ENCODE results near the gene NARS2. TPM values are rescaled to one million over a fixed set of nuclear protein-coding genes. Genes with fewer than 3 reads are reported as not detected.

Gene NARS2
- total RNA-seq, 1 donor from 2014 or later, result 15.6 TPM

DNA sequence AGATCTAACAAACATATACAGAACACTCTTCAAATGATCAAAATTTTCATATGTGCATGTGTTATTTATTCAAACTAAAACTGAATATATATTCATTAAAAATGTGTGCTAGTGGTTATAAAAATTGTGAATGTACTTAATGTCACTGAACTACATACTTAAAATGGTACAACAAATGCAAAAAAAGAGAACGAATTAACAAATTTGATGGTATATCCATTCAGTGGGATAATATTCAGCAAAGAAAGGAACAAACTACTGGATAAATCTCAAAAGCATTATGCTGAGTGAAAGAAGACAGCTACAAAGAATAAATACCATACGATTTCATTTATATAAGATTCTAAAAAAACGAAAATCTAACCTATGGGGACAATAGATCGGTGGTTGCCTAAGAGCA, 64.1 kb downstream of the NARS2 start:
- Histone ChIP-seq H3K4me3 (no peak overlapping the region), H3K27ac (no peak overlapping the region), H3K9me3 (peaks cover 13% of the 10 kb centered on the region), H3K36me3 (no peaks in the 10 kb centered on the region), H3K4me1 (no peaks in the 10 kb centered on the region), H3K27me3 (ENCODE audit: low read depth) (no peaks in the 10 kb centered on the region)
- DNase-seq (no peak), ATAC-seq (no peak)
- TF ChIP-seq, protein P1, sequence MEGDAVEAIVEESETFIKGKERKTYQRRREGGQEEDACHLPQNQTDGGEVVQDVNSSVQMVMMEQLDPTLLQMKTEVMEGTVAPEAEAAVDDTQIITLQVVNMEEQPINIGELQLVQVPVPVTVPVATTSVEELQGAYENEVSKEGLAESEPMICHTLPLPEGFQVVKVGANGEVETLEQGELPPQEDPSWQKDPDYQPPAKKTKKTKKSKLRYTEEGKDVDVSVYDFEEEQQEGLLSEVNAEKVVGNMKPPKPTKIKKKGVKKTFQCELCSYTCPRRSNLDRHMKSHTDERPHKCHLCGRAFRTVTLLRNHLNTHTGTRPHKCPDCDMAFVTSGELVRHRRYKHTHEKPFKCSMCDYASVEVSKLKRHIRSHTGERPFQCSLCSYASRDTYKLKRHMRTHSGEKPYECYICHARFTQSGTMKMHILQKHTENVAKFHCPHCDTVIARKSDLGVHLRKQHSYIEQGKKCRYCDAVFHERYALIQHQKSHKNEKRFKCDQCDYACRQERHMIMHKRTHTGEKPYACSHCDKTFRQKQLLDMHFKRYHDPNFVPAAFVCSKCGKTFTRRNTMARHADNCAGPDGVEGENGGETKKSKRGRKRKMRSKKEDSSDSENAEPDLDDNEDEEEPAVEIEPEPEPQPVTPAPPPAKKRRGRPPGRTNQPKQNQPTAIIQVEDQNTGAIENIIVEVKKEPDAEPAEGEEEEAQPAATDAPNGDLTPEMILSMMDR (IDR thresholded peaks at IDR 0.05), result no peak
- intact Hi-C loops (cut with DNase I), result no loop called here

DNA sequence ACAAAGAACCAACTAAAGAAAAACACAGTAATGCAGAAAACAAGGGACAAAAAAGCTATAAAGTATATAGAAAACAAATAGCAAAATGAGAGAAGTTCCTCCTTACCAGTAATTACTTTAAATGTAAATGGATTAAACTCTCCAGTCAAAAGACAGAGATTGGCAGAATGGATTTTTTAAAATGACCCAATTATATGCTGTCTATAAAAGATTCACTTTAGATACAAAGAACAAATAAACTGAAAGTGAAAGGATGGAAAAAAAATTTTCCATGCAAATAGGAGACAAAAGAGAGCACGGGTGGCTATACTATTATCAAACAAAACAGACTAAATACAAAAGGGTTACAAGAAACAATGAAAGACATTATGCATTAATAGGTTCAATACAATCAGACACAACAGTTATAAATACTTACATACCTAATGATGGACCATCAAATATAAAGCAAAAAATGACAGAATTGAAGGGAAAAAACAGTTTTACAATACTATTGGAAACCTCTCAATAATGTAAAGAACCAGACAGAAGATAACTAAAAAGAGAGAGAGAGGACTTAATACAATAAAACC, 64.6 kb downstream of the NARS2 start:
- H3K4me1 ChIP-seq, result no peaks in the 10 kb centered on the region
- peaks cover 13% of the 10 kb centered on the region for H3K9me3 ChIP-seq
- H3K27ac ChIP-seq, result no peak overlapping the region
- H3K27me3 ChIP-seq (ENCODE audit: low read depth), result no peaks in the 10 kb centered on the region
- TF ChIP-seq, protein P1 (IDR thresholded peaks at IDR 0.05), result no peak
- DNase-seq (no peak), ATAC-seq (no peak)
- no peak overlapping the region for H3K4me3 ChIP-seq
- intact Hi-C loops (cut with DNase I), result no loop called here
- no peaks in the 10 kb centered on the region for H3K36me3 ChIP-seq

DNA sequence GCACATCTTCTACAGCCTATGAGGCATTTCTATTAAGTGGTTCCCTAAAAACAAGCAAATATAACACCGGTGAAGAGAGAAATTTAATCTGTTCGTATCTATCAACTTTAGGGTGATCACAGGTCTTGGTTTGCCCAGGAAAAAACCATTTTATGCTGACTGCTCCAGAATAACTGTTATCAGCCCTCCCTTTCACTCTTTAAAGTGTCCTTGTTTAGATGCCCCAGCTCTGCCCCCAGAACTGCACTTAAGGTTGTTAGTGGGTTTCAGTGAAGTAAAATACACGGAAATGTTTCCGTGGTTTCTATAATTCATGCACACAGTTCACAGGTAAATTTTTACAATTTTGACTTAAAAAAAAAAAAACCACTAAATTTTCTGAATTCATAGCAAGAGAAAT, 70.0 kb downstream of the NARS2 start:
- ATAC-seq (no peak), DNase-seq (no peak)
- TF ChIP-seq, protein P1 (IDR thresholded peaks at IDR 0.05), result no peak
- peaks cover 1% of the 10 kb centered on the region for H3K9me3 ChIP-seq
- H3K4me3 ChIP-seq, result no peak overlapping the region
- no peaks in the 10 kb centered on the region for H3K4me1 ChIP-seq
- H3K36me3 ChIP-seq, result no peaks in the 10 kb centered on the region
- intact Hi-C loops (cut with DNase I), result no loop called here
- H3K27ac ChIP-seq, result no peak overlapping the region
- H3K27me3 ChIP-seq (ENCODE audit: low read depth), result no peaks in the 10 kb centered on the region

DNA sequence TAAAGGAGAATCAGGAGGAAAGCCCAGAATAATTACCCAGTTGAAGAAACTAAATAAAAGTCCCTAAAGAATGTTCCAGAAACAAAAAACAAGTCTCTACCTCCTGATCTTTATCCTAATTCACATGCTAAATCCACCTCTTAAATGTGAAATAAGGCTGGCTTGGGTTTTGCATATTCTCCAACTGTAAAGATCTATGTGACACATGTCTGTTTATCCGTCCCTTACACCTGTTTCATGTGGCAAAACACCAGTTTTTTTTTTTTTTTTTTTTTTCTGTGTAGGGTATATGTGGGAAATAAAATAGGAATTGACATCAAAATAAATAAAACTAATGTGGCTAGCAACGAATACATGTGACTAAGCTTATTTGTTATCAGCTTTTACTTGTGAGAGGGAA, 70.5 kb downstream of the NARS2 start:
- H3K36me3 ChIP-seq, result no peaks in the 10 kb centered on the region
- DNase-seq, result no peak
- no peaks in the 10 kb centered on the region for H3K9me3 ChIP-seq
- no peak overlapping the region for H3K27ac ChIP-seq
- no peak for ATAC-seq
- H3K4me3 ChIP-seq, result no peak overlapping the region
- H3K4me1 ChIP-seq, result no peaks in the 10 kb centered on the region
- TF ChIP-seq, protein P1 (IDR thresholded peaks at IDR 0.05), result no peak
- intact Hi-C loops (cut with DNase I), result no loop called here
- H3K27me3 ChIP-seq (ENCODE audit: low read depth), result no peaks in the 10 kb centered on the region

DNA sequence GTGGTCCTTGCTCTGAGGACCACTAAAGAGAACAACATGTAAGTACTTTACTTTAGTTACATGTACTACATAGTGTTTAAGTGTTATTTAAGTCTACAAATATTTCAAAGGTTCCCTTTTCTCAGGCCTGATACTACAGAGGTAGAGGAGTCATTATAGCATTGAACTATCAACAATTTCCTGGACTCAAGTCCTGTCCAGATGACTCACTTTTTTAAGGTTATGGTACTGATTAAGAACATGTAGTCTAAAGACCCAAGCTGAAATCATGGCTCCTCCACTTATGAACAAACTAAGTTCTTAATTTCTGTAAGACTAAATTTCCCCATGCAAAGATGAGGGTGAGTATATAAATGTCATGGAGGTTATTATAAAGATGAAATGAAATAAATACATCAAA, 74.7 kb downstream of the NARS2 start:
- Histone ChIP-seq H3K4me1 (no peaks in the 10 kb centered on the region), H3K27me3 (ENCODE audit: low read depth) (no peaks in the 10 kb centered on the region), H3K27ac (no peak overlapping the region), H3K36me3 (no peaks in the 10 kb centered on the region), H3K4me3 (no peak overlapping the region), H3K9me3 (no peaks in the 10 kb centered on the region)
- DNase-seq, result no peak
- TF ChIP-seq, protein P1 (IDR thresholded peaks at IDR 0.05), result no peak
- ATAC-seq, result no peak
- intact Hi-C loops (cut with DNase I), result no loop called here

DNA sequence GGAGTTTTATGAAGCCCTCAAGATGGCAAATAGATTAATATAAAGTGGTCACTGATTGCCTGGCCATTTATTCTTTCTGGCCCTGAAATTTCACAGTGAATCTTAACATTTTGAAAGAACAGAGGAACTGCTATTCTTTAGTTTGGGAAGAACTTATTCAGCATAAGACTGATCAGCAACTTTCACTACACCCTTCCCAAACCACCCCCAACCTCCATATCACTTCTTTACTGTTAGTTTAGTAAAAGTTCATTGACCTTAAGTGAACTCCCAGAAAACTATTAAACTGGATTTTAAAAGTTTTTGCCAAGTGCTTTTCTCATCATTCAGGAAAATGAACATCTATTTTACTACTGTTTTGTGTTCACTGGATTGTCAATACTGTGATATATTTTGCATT, 77.4 kb downstream of the NARS2 start:
- Histone ChIP-seq H3K9me3 (no peaks in the 10 kb centered on the region), H3K4me1 (no peaks in the 10 kb centered on the region), H3K36me3 (no peaks in the 10 kb centered on the region), H3K27ac (no peak overlapping the region), H3K4me3 (no peak overlapping the region), H3K27me3 (ENCODE audit: low read depth) (no peaks in the 10 kb centered on the region)
- intact Hi-C loops (cut with DNase I), result no loop called here
- no peak for ATAC-seq
- DNase-seq, result no peak
- TF ChIP-seq, protein P1 (IDR thresholded peaks at IDR 0.05), result no peak
